LNCAP (cell line): ENCODE measurements around the gene ZNF784.

Experiments
- CTCF ChIP-seq: fragments of 450-650 bp; IDR thresholded peaks from 2 replicates; pipeline ENCODE4 v1.5.1; 2017; ENCODE audit warnings: mild to moderate bottlenecking

Gene ZNF784

DNA sequence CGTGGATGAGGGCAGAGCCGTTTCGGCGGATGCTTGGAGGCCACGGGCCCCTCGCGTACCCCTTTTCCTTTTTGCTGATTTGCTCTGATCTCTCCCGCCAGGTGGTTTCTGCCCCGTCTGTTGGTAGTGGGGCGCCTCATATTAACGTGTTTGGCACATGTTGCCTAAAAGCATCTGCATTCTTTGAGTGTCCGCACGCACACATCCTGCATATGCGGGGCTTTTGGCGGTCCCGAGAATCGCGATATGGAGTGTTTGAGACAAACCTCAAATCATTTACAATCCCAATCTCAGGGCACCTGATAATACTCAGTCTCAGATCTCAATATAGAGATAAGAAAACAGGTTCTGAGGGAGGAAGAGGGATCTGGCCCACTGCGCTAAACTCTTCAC is 31.3 kb upstream of the ZNF784 start:
- no peak for TF ChIP-seq CTCF

DNA sequence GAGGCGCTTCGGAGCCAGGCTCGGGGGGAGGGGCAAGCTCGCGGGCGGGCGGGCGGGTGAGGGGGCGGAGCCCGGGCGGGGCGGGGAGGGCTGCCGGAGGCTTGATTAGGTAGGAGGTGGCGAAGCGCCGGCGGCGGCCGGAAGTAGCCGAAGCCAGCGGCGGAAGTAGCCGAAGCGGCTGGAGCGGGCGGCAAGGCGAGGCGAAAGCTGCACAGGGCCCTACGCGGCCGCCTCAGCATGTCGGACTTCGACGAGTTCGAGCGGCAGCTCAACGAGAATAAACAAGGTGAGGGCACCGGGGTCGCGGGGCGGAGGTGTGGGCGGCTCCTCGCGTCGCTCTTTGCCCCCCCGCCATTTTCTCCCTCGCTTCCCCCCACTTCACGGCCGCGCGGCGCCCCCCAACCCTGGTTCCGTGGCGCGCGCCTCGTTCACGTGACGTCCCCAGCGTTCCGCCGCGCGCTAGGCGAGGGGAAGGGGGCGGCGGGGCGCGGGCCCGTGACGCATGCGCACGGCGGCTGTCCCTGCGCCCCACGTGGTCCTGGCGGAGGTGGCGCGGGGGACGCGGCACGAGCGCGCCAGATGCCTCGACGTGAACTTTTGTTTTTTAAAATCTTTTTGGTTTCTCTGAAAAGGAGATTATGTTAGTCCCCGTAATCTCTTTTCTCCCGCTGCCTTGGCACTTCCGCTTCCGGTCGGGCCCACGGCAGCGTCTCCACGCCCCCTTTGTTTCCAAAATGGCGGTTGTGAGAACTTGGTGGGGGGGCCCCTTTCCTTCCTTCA is 30.7 kb upstream of the ZNF784 start, which contains the start of gene U2AF2:
U2AF2 (plus strand) TSS at position 168 of the 780 bp plus-strand sequence; CDS start at position 238, 70 bp downstream.
- no peak for TF ChIP-seq CTCF

DNA sequence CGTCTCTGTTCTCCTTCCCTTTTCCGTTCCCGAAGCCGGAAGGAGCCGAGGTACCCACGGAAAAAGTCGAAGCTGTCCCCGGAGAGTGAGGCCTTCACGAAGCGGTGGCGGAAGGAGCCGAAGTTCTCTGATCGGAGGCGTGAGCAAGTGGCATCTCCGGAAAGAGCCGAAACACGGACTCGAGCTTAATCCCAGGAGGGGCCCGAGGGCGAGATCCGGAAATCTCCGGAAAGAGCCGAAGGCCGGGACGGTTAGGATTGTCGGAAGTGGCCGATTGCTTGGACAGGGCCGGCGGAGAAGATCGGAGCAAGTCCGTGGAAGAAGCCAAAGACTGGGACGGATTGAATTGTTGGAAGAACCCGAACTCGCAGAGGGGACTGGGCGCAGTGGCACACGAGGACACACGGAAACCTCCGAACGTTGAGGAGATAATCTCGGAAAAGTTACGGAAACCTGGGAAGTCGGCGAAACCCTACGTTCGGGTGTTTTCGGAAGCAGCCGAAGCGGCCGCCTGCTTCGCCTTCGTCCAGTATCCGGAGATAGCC is 30.0 kb upstream of the ZNF784 start:
- TF ChIP-seq CTCF, result no peak

DNA sequence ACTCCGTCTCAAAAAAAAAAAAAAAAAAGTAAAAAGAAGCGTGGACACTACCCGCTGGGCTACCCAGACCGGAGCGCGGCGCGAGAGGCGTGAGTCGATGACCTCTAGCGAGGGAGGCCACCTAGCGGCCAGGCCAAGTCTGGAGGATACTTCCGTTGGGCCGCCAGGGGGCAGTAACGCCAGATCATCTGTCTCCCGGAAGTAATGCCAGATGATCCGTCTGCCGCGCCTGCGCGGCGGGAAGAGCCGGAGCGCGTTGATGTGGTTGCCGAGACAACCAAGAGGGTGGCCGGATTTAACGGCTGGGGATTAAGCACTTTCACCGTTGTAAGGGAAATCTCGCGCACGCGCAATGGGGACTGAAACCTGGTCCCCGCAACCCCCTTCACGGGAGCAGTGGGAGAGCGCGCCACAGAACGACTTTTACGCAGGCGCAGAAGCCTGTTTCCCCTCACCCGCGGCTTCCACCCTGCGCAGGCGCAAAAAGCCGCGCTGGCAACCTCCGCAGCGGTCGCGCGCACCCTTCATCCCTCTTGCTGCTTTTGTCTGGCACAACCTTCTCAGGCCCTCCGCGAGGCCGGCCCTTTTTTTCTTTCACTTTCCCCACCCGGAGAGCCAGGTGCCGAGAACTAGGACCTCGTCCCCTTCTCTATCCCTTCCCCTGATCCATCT is 29.4 kb upstream of the ZNF784 start:
- peak; percentile 94 for TF ChIP-seq CTCF

- no peak for TF ChIP-seq CTCF
Measured at GRCh38 chr19:55652311-55653128, 28.2 kb upstream of the ZNF784 start.

- TF ChIP-seq CTCF, result no peak
Measured at GRCh38 chr19:55651236-55651635, 26.9 kb upstream of the ZNF784 start.

DNA sequence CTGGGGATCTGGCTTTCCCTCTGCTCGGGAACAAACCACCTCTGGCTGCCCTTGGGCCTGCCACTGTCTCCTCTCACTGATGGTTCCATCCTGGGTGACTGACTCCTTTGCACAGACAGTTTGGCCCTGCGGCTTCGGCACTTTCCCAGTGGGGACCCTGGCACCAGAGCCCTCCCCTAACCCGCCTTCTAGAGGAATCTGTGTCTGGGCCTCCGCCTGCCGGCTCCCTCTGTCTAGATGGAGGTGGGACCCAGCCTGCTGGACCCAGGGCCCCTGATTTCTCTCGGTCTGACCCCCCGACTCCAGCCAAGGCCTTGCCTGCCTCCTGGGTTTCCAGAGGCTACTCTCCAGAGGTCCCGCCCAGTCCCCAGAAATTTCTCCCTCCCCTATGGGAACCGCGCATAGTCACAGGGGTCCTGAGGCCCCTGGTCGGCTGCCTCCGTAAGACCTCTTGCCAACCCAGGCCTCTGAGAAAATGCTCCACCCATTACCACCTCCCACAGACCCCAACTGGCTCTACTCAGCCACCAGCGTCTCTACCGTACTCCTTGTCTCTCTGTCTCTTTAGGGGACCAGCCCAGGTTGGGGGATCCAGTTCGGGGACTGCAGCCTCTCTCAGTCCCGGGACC is 26.4 kb upstream of the ZNF784 start:
- TF ChIP-seq CTCF, result no peak
